ENCODE results near the gene MS4A18.

The MS4A18 gene

GRCh38 chr11:60777572-60777971 lies 53.1 kb downstream of the MS4A18 start:
- no peak for DNase-seq
- no peak overlapping the region for H3K4me2 ChIP-seq (ENCODE audit: insufficient read depth, low read length)
- no peaks in the 10 kb centered on the region for H3K9me3 ChIP-seq (ENCODE audit: insufficient read depth, low read length, severe bottlenecking)
- H3K36me3 ChIP-seq (ENCODE audit: insufficient read depth, low read length), result no peaks in the 10 kb centered on the region
- ATAC-seq (ENCODE audit: insufficient read depth, low read depth), result no peak
- no peak overlapping the region for H3K4me3 ChIP-seq (ENCODE audit: low read depth in 1 of 2, low read length in 2 of 2)
- peaks cover 11% of the 10 kb centered on the region for H3K4me1 ChIP-seq (ENCODE audit: insufficient read depth, low read length)
- no peak overlapping the region for H2AFZ ChIP-seq (ENCODE audit: low read depth, low read length)
- no peaks in the 10 kb centered on the region for H3K27me3 ChIP-seq (ENCODE audit: insufficient read depth, low read length, poor library complexity)
- H3K9ac ChIP-seq (ENCODE audit: low read depth, low read length), result no peak overlapping the region
- no peaks in the 10 kb centered on the region for H3K79me2 ChIP-seq (ENCODE audit: insufficient read depth, low read length)
- TF ChIP-seq, protein P1, sequence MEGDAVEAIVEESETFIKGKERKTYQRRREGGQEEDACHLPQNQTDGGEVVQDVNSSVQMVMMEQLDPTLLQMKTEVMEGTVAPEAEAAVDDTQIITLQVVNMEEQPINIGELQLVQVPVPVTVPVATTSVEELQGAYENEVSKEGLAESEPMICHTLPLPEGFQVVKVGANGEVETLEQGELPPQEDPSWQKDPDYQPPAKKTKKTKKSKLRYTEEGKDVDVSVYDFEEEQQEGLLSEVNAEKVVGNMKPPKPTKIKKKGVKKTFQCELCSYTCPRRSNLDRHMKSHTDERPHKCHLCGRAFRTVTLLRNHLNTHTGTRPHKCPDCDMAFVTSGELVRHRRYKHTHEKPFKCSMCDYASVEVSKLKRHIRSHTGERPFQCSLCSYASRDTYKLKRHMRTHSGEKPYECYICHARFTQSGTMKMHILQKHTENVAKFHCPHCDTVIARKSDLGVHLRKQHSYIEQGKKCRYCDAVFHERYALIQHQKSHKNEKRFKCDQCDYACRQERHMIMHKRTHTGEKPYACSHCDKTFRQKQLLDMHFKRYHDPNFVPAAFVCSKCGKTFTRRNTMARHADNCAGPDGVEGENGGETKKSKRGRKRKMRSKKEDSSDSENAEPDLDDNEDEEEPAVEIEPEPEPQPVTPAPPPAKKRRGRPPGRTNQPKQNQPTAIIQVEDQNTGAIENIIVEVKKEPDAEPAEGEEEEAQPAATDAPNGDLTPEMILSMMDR (IDR thresholded peaks at IDR 0.05; ENCODE audit: borderline replicate concordance, extremely low read depth, low read length, poor library complexity, severe bottlenecking), result no peak
- no peak for TF ChIP-seq EZH2 (IDR thresholded peaks at IDR 0.05; ENCODE audit: borderline replicate concordance, low read depth, low read length, severe bottlenecking)
- H3K27ac ChIP-seq (ENCODE audit: low read length), result no peak overlapping the region
- no peaks in the 10 kb centered on the region for H4K20me1 ChIP-seq (ENCODE audit: insufficient read depth, low read length)

GRCh38 chr11:60780065-60780464 lies 55.5 kb downstream of the MS4A18 start:
- DNase-seq (no peak), ATAC-seq (ENCODE audit: insufficient read depth, low read depth) (no peak)
- Histone ChIP-seq H3K27me3 (ENCODE audit: insufficient read depth, low read length, poor library complexity) (no peaks in the 10 kb centered on the region), H4K20me1 (ENCODE audit: insufficient read depth, low read length) (no peaks in the 10 kb centered on the region), H3K4me2 (ENCODE audit: insufficient read depth, low read length) (no peak overlapping the region), H3K9ac (ENCODE audit: low read depth, low read length) (no peak overlapping the region), H3K79me2 (ENCODE audit: insufficient read depth, low read length) (no peaks in the 10 kb centered on the region), H3K27ac (ENCODE audit: low read length) (no peak overlapping the region), H3K36me3 (ENCODE audit: insufficient read depth, low read length) (no peaks in the 10 kb centered on the region), H2AFZ (ENCODE audit: low read depth, low read length) (no peak overlapping the region), H3K9me3 (ENCODE audit: insufficient read depth, low read length, severe bottlenecking) (no peaks in the 10 kb centered on the region), H3K4me1 (ENCODE audit: insufficient read depth, low read length) (peaks cover 6% of the 10 kb centered on the region), H3K4me3 (ENCODE audit: low read depth in 1 of 2, low read length in 2 of 2) (no peak overlapping the region)
- no peak for TF ChIP-seq EZH2 (IDR thresholded peaks at IDR 0.05; ENCODE audit: borderline replicate concordance, low read depth, low read length, severe bottlenecking)
- TF ChIP-seq, protein P1 (IDR thresholded peaks at IDR 0.05; ENCODE audit: borderline replicate concordance, extremely low read depth, low read length, poor library complexity, severe bottlenecking), result no peak

DNA sequence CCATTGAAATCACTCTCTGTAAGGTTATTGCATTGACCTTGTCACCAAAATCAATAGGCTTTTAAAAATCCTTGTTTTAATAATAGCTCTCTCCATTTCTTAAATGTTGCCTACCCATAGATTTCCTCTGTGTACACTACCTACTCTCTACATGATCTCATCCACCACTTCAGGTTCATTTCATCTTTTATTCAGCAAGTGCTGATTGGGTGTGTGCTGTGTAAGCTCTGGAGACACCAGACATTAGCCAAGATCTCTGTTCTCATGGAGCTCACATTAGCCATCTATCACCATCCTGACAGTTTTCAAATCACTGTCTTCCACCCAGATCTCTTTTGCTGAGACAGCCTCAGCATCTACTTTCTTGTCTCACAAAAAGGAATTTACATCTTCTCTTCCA lies 56.3 kb downstream of the MS4A18 start:
- ATAC-seq (ENCODE audit: insufficient read depth, low read depth), result no peak

More for the DNA sequence above, 56.3 kb downstream of the MS4A18 start:
- no peak overlapping the region for H2AFZ ChIP-seq (ENCODE audit: low read depth, low read length)
- H3K4me2 ChIP-seq (ENCODE audit: insufficient read depth, low read length), result no peak overlapping the region
- no peak overlapping the region for H3K27ac ChIP-seq (ENCODE audit: low read length)
- H3K4me3 ChIP-seq (ENCODE audit: low read depth in 1 of 2, low read length in 2 of 2), result no peak overlapping the region
- H3K27me3 ChIP-seq (ENCODE audit: insufficient read depth, low read length, poor library complexity), result no peaks in the 10 kb centered on the region
- H3K36me3 ChIP-seq (ENCODE audit: insufficient read depth, low read length), result no peaks in the 10 kb centered on the region
- no peaks in the 10 kb centered on the region for H4K20me1 ChIP-seq (ENCODE audit: insufficient read depth, low read length)
- DNase-seq, result no peak
- peaks cover 2% of the 10 kb centered on the region for H3K4me1 ChIP-seq (ENCODE audit: insufficient read depth, low read length)
- TF ChIP-seq, protein P1 (IDR thresholded peaks at IDR 0.05; ENCODE audit: borderline replicate concordance, extremely low read depth, low read length, poor library complexity, severe bottlenecking), result no peak
- no peak for TF ChIP-seq EZH2 (IDR thresholded peaks at IDR 0.05; ENCODE audit: borderline replicate concordance, low read depth, low read length, severe bottlenecking)
- H3K79me2 ChIP-seq (ENCODE audit: insufficient read depth, low read length), result no peaks in the 10 kb centered on the region
- H3K9me3 ChIP-seq (ENCODE audit: insufficient read depth, low read length, severe bottlenecking), result no peaks in the 10 kb centered on the region
- H3K9ac ChIP-seq (ENCODE audit: low read depth, low read length), result no peak overlapping the region
